NCI-H524 (cell line): ENCODE data around the gene SLC26A5.
A peak's percentile ranks its signal among the peaks of the same experiment; 100 is the strongest.
"Not testable (repeated sequence)": the region's sequence is repeated elsewhere in the genome, so short reads cannot be mapped to it uniquely, and the experiment has no call there.

Source experiments
- DNase-seq, 2 experiments: peaks; one replicate each; lab custom pipeline; 2025; lab: John Stamatoyannopoulos, UW

The SLC26A5 gene

DNA sequence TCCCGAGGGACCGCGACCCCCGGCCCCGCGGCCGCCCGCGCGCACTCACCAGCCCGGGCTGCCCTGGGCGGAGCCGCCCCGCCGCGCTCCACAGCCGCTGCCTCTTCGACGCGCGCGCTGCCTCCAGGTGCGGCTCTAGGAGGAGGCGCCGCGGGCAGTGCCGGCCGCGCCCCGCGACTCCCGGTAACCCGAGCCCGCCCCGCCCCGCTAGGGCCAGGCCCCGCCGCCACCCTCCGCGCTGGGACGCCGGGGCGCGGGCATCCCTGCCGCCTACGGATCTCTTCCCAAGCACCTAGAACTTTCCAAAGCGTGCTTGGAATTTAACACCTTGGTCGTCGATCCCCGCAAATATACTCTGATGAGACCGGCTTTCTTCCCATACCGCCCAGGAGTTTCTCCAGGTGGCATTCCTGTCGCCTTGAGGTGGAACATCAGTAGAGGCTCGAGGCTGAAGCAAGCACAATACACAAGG, at the start of gene SLC26A5:
TSS of gene SLC26A5 (minus strand) at position 159 of the 472 bp plus-strand sequence. CDS start 24,693 bp downstream, outside the sequence.
- DNase-seq: peak in 1 of 2 experiments; percentile 39

DNA sequence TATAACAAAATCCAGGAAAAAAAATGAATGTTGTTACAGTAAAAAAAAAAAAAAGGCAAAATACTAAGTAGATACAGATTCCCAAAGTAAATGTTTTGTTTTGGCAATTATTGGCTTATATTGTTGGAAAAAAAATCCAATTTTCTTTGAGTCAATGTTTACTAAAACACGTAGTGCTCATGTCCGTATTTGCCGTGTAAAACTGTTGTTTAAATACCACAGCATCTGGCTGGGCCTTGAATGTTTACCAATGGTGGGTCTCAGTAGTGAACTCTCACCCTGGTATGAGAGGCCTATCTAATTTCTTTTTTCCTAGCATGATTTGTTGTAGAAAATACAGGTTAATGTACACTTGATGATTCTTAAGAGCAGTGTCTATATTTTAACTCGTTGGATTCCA, 41.4 kb upstream of the SLC26A5 start:
- no peak for DNase-seq

- DNase-seq: not testable (repeated sequence)
Observed at GRCh38 chr7:103486873-103487272, 40.9 kb upstream of the SLC26A5 start.

GRCh38 chr7:103480771-103481170, 34.8 kb upstream of the SLC26A5 start:
- no peak for DNase-seq

DNA sequence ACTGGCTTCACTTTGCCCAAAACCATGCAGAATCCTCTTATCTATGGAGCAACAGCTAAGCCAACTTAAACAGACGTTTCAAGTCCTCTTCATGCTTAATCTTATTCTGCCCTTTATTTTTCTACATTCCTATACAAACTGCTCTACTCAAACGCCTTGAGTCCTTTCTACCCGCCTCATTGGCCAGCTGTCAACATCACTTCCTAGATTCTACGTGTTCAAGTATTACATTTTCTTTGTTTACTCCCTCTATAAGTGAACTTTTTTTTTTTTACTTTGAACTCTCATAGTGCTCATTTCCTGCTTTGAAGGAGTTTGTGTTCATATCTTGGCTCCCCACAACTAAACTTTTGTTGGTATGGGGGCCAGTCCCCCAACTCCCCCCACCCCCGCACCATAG, 28.9 kb upstream of the SLC26A5 start:
- peak in 1 of 2 experiments; percentile 20 for DNase-seq

DNA sequence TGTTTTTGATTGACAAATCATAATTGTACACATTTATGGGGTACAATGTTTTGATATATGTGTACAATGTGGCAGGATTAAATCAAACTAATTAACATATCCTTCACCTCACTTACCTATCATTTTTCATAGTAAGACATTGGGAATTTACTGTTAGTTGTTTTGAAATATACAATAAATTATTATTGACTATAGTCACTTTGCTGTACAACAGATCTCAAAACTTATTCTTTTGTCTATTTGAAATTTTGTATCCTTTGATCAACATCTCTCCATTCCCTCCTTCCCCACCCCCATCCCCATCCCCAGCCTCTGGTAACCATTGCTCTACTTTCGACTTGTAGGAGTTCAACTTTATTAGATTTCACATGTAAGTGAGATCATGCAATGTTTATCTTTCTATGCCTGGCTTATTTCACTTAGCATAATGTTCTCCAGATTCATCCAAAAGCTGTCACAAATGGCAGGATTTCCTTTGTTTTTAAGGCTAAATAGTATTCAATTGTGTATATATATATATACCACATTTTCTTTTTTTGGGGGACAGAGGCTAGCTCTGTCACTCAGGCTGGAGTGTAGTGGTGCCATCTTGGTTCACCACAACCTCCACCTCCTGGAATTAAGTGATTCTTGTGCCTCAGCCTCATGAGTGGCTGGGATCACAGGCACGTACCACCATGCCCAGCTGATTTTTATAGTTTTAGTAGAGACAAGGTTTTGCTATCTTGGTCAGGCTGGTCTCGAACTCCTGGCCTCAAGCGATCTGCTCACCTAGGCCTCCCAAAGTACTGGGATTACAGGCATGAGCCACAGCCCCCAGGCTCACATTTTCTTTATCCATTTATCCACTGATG, 23.3 kb upstream of the SLC26A5 start:
- DNase-seq: no peak

DNA sequence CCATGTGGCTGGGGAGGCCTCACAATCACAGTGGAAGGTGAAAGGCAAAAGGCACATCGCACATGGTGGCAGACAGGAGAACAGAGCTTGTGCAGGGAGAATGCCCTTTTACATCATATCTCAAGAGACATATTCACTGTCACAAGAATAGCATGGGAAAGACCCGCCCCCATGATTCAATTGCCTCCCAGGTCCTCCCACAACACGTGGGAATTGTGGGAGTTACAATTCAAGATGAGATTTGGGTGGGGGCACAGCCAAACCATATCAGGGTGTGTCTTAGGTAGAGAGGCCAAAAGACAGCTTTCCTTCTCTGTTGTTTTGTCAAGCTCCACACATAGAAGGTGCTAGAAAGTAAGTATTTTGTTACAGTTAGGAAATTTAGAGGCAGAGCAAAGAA, 20.8 kb upstream of the SLC26A5 start:
- DNase-seq: no peak

DNA sequence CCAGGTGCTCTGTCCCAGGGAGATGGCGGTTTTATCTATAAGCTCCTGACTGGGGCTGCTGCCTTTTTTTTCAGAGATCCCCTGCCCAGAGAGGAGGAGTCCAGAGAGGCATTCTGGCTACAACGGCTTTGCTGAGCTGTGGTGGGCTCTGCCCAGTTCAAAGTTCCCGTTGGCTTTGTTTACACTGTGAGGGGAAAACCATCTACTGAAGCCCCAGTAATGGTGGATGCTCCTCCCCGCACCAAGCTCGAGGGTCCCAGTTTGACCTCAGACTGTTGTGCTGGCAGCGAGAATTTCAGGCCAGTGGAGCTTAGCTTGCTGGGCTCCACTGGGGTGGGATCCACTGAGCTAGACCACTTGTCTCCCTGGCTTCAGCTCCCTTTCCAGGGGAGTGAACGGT, 16.4 kb upstream of the SLC26A5 start:
- DNase-seq: no peak

- DNase-seq: peak; percentile 67 to 73
Observed at GRCh38 chr7:103447073-103447960, 1.3 kb upstream of the SLC26A5 start.

DNA sequence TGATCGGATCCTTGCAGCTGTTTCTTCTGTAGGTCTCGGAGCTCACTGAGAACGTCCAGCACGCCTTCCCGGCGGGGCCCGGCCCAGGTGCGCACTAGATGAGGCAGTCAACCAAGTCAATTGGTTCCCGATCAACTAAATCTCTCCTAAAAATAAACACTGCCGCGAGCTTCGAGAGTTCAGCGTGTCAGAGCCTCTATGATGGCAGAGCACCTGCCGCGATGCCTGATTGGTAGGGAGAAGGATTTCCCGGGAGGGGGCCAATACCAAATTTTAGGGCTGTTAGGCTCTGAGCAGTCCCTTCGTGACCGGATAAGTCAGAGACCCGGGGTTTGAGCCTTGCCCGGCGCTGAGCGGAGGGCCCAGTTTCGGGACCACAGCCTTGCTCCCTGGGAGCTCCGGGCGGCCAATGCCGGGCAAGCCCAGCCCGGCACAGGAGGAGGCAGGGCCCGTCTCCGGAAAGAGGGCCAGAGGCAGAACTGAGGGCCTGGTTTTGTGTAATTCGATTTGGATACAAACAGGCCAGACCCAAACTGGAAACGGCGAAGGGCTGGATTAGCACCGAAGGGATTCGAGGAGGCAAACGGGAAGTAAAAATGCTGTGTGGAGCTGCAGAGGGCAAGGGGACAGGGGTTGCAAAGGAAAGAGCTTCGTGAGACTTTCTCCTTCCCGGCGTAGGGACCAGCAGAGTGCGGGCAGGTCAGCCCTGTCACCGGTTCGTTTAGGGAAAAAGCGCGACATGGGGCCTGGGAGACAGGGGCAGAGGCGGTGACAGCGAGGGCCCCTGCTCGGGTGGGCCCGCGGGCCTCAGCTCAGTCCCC, 569 bp downstream of the SLC26A5 start:
- peak in 1 of 2 experiments; percentile 46 for DNase-seq

GRCh38 chr7:103439661-103440060, 6.3 kb downstream of the SLC26A5 start:
- DNase-seq: no peak

DNA sequence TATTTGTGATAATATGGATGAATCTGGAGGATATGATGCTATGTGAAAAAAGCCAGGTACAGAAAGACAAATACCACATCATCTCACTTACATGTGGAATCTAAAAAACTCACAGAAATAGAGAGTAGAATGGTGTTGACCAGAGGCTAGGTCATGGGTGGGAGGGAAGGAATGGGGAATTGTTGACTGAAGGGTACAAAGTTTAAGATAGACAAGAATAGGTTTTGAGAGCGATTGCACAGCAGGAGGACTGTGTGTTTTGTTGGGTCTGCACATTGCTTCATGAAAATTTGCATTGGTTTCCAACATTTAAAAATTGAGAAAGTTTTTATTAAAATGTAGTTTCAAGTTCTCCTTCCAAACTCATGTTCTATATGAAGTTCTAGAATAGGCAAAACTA, 8.4 kb downstream of the SLC26A5 start:
- no peak for DNase-seq

DNA sequence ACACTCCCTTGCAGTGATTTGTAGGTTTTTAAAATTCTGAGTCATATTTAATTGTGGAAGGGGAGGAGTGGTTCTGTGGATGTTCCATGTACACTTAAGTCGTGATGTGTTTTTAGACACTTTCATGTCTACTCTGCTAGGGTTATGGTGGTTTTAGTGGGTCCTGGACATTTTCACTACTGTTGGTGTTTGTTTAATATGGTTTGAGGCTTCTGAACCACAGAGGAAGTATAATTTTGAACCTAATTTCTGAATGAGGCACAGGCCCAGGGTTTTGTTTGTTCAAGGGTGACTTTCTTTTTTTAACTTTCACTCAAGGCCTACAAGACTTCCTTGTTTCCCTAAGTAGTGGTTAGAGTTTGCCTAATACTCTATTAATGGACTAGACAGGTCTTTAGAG, 13.3 kb downstream of the SLC26A5 start:
- DNase-seq: no peak

DNA sequence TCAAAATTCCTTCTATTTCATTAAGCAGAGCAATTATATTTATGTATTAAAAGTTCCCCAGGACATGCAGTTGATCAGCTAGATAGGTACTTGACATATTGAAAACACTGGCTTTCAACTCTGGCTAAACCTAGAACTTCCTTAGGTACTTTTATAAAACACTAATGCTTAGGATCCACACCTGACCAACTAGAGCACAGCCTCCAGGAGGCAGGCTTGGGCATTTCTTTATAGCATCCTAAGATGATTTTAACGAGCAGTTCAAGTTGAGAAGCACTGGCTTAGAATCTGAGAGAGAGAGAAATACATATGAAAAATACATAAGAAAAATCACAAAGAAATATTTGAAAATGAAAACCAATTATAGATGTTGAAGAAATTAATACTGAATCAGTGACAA, 20.8 kb downstream of the SLC26A5 start:
- peak in 1 of 2 experiments; percentile 8 for DNase-seq

DNA sequence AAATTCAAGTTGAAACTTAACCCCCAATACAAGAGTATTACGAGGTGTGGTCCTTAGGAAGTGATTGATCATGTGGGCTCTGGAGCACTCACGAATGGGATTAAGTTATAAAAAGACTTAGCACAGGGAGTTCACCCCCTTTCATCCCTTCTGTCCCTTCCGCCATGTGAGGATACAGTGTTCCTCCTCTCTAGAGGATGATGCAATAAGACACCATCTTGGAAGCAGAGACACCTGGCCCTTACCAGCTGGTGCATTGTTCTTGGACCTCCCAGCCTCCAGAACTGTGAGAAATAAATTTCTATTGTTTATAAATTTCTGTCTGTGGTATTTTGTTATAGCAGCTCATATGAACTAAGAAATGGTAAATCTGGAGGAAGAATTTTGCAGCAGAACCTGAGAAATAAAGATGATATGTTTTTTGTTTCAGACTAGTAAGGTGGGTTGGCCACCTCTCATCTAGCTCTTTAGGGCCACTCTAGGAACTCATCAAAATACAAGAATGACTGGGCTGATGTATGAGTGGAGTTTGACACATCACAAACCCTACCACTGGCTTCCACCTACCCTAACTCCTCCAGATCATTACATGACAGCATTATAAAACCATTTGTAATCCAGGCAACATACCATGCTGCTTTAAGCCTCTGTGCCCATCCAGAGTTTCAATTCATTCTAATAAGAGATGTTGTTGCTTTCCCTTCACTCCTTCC, 22.4 kb downstream of the SLC26A5 start:
- peak; percentile 14 to 65 for DNase-seq

- no peak for DNase-seq
Observed at GRCh38 chr7:103420857-103421384, 25.1 kb downstream of the SLC26A5 start.

DNA sequence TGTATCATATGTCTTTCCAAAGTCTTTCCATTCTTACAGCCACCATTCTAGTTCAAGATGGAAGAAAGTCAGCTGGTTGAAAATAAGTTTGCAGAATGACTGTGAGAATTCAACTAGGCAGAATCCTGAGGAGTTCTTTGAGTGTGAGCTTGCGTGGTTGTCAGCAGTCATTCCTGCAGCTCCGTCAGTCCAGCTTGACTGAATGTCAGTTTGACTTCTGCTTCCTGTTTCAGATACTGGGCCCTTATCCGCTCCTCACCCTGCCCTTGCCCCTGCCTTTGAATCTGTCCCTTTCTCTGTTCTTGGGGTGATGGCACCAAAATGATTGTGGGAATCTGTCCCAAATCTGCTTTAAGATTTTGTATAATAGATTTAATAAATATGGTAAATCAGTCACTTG, 27.8 kb downstream of the SLC26A5 start:
- no peak for DNase-seq

DNA sequence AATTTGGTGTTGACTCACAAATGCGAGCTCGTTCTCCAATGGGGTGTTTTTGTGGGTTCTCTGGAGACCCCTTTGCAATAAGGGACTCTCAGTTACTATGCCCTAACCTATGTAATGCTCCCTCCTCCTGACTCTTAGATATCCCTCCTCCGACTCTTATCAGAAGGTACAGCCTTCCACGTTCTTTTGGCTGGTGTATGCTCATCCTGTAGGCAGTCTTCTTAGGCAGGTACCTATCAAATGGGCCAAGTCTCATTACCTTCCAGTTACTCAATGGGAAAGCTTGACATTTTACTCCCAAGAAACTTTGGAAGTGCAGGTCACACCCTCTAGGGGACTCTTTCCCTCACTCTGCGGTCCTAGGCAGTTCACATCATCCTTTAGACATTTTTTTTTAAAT, 32.6 kb downstream of the SLC26A5 start:
- DNase-seq: no peak

DNA sequence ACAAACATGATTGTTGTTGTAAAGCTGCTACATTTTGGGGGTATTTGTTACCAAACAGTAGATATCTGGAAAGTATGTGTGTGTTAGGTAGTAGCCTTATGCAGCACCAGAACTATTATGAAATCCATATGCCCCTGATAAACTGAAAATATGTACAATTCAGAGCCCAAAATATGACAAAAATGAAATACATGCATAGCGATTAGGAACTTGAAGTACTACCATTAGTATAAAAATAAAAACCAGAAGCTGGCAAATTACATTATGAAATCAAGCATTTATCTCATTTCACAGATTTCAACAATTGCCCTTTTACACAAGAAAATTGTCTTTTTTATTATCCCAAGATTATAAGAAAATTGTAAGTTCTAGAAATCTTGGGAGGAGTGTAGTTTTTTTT, 33.9 kb downstream of the SLC26A5 start:
- DNase-seq: no peak

GRCh38 chr7:103405789-103406613, 40.0 kb downstream of the SLC26A5 start:
- not testable (repeated sequence) for DNase-seq
